ENCODE data around the gene FAM13C.

GRCh38 chr10:59284118-59284975, 78.0 kb downstream of the FAM13C start:
- no peak for TF ChIP-seq RAD21 (conservative IDR thresholded peaks at IDR 0.05)
- TF ChIP-seq EZH2 (IDR thresholded peaks at IDR 0.05; ENCODE audit: borderline replicate concordance, insufficient read depth, low read length, poor library complexity, severe bottlenecking), result no peak

Data from neural cell (in vitro differentiated cells).